DOHH2 (cell line): ENCODE measurements around the gene APOBEC4.

ENCODE experiments used
- CTCF ChIP-seq: fragments of 200-600 bp; sonication (generic); IDR thresholded peaks from one replicate; pipeline ENCODE4 v1.5.1; 2014; ENCODE audit warnings: antibody characterized with exemption, mild to moderate bottlenecking, low read depth, low read length; ENCODE audit not compliant: poor library complexity, severe bottlenecking
- EZH2phosphoT487 ChIP-seq: fragments of 200-600 bp; sonication (generic); IDR thresholded peaks from 2 replicates; pipeline ENCODE4 v1.6.1; 2017; ENCODE audit warnings: borderline replicate concordance, mild to moderate bottlenecking, antibody characterized with exemption, low read length, moderate library complexity, mixed read lengths

GRCh38 chr1:183604038-183604808 lies 48.9 kb downstream of the APOBEC4 start:
- TF ChIP-seq CTCF: no peak
- no peak for TF ChIP-seq EZH2phosphoT487
